GF-D8 (cell line): ENCODE results near the gene MINDY4.

ENCODE experiments used
- DNase-seq: peaks from one replicate; lab custom pipeline; 2025; lab: John Stamatoyannopoulos, UW

The MINDY4 gene

DNA sequence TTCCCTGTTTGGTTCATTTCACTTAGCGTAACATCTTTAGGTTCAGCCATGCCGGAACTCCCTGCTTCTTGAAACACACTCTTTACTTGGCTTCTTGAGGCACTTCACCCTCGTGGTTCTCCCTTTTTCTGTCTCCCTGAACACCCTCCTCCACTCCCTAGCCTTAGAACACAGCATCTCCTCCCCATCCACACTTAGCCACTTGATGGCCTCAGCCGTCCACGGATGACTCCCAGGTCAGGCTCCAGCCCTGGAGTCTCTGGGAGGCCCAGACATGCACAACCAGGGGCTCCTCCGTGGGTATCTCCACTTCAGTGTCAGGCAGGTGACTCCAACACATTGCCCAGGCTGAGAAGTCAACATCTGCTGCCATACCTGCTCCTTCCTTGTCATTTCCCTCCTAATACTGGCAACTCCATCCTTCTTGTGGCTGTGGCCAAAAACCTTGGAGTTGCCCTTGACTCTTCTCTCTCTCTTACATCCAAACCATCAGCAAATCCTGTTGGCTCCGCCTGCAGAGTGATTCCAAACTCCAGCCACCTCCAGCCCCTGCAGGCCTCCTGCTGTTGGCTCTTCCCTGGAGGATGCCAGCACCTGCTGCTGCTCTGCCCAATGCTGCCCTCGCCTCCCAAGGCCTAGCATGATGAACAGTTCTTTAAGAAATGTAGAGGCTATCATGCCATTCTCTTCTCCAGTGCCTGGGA lies 27.7 kb upstream of the MINDY4 start:
- DNase-seq = no peak

DNA sequence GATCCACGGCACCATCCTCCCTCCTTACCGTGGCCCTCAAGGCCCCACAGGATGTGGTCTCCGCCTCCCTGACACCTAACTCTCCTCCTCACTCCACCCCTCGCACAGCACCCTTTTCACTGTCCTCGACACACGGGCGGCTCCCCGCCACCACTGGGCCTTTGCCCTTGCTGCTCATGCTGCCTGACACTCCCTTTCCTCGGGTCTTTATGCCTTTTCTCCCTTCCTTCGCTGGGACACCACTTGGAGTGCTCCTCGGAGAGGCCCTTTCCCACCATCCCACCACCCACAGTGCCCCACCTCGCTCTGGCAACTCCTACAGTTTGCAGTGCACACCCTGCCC lies 27.2 kb upstream of the MINDY4 start:
- DNase-seq = no peak

DNA sequence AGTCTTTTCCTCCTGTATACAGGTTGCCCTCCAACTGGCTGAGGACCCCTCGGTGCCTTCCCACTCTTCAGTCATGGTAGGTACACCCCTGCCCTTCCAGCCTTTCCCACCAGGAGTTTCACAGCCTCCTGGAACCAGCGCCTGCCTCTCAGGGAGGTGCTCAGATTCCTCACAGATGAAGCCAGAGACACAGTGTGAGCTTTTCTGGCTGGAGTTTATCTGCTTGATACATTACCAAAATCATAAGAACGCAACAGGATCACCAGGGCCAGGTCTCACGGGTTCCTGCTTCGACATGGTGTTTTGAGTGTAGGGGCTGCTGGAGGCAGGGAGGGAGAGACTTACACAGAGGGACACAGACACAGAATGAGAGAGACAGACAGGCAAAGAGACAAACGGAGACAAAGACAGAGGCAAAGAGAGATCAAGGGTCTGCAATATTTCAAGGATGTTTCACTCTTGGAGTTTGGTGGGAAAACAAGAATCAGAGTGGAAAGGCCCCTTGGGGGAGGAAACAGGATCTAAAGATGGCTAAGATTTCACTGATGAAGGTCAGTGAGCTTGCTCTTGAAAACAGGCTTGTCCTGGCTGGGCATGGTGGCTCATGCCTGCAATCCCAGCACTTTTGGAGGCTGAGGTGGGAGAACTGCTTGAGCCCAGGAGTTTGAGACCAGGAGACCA lies 25.8 kb upstream of the MINDY4 start:
- DNase-seq = no peak

DNA sequence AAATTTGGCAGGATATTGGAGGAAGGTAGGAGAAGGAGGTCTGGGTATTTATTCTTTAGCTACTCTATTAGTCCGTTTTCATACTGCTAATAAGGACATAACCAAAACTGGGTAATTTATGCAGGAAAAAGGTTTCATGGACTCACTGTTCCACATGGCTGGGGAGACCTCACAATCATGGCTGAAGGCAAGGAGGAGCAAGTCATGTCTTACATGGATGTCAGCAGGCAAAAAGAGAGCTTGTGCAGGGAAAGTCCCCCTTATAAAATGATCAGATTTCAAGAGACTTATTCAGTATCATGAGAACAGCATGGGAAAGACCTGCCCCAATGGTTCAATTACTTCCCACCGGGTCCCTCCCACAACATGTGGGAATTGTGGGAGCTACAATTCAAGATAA lies 21.2 kb upstream of the MINDY4 start:
- DNase-seq = no peak

DNA sequence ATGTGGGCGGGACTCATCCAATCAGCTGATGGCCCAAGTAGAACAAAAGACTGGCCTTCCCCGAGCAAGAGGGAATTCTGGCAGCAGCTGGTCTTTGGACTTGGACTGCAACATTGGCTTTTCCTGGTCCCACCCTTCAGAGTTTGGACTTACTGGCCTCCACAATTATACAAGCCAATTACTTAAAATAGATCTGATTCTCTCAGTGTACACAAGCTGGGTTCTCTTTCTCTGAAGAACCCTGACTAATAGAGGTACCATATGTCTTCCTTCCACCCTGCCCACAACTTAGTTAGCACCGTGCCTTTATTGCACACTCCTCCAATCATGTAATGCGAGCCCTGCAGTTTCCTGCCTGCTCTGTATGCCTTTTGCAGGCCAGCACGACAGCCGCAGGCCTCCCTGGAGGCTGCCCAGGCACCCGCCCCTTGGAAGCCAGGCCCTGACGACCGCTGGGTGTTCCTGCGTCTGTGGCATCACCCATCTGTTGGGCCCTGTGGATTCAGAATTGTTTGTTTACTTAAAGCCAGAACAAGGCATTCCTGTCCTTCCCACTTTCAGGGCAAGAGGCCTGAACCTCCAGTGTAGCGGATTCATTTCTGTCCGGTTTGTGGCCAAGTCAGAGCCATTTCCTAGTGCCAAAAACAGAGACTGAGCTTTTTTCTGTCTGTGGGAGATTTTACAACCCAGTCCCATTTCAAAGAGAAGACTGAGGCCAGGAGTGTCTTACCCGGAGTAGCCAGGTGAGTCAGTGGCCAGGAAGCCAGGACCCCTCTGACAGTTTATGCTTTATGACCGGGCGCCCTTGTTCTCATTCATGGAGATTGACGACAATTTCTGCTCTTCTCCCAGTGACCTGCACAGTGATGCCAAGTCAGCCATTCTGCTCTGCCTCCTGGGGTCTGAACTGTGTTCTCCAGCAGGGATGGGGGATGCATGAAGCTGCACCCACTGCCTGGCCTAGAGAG lies 20.2 kb upstream of the MINDY4 start:
- DNase-seq = no peak

GRCh38 chr7:30751696-30752273 lies 19.4 kb upstream of the MINDY4 start, which contains the start of gene INMT:
TSS of gene INMT (plus strand) at chr7:30752135. CDS start at chr7:30752151, 16 bp downstream.
- DNase-seq = no peak

DNA sequence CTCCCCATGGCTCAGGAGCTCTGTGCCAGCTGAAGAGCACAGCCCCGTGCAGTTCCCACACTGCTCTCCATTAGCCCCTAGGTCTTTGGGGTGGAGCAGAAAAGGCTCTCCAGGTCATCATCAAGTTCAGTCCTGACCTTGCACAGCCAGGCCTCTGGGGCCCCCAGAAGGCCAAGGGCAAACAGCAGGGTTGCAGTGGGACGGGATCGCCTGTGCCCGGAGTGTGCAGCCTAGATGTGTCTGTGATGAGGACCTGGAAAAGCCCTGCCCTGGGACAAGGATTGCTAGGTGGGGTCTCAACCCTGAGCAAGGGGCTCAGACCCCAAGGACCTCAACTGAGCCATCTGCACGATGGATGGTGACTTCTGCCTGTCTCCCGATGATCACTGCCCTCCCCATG lies 18.7 kb upstream of the MINDY4 start:
- DNase-seq = no peak

DNA sequence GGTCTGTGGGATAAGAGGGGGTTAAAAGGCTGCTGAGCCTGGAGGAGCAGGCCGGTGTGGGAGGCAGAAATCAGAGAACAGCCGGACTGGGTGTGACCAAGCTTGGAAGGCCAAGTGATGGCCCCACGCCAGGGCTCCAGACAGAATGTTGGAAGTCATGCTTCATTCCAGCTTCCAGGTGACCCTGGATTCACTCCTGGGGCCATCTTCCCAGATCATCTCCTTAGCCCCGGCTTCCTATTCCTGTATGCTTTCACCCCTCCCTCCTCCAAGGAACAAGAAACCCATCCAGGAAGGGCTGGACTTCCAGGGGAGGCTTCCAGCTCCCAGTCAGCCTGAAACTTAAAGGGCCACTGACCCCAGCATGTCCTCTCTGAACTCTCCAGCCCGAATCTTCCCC lies 18.2 kb upstream of the MINDY4 start:
- no peak for DNase-seq

DNA sequence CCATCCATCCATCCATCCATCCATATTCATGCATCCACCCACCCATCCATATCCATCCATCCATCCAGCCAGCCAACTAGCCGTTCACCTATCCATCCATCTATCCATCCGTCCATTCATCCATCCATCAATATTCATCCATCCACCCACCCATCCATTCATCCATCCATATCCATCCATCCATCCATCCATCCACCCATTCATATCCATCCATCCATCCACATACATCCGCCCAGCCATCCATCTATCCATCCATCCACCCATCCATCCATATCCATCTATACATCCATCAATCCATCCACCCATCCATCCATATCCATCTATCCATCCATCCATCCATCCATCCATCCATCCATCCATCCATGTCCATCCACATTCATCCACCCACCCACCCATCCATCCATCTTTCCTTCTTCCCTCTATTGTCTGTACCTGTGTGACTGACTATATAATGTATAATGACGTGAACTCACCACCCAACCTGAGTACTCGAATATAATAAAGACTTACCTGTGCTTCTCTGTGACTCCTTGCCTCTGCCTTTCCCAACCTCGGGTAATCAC lies 16.8 kb upstream of the MINDY4 start:
- DNase-seq = no peak

DNA sequence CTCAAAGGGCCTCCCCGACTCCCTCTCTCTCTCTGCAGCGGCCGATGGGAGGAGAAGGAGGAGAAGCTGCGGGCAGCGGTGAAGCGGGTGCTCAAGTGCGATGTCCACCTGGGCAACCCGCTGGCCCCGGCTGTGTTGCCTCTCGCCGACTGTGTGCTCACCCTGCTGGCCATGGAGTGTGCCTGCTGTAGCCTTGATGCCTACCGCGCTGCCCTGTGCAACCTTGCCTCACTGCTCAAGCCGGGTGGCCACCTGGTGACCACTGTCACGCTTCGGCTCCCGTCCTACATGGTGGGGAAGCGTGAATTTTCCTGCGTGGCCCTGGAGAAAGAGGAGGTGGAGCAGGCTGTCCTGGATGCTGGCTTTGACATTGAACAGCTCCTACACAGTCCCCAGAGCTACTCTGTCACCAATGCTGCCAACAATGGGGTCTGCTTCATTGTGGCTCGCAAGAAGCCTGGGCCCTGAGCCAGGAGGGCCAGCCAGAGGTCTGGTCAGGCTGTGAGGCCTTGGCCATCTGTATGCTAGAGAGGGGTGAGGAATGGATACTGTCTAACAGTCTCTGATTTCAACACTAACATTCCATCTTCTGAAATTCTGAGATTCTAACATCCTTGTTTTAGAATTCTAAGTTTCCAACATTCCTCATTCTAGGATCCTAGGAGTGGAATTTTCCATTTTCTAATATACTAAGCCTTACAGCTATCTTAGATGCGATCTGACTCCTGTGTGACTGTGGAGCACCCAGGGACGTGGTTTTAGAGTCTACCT lies 15.6 kb upstream of the MINDY4 start:
- DNase-seq = no peak

GRCh38 chr7:30757342-30757692 lies 13.9 kb upstream of the MINDY4 start:
- no peak for DNase-seq

GRCh38 chr7:30760514-30761213 lies 10.6 kb upstream of the MINDY4 start:
- DNase-seq = no peak

DNA sequence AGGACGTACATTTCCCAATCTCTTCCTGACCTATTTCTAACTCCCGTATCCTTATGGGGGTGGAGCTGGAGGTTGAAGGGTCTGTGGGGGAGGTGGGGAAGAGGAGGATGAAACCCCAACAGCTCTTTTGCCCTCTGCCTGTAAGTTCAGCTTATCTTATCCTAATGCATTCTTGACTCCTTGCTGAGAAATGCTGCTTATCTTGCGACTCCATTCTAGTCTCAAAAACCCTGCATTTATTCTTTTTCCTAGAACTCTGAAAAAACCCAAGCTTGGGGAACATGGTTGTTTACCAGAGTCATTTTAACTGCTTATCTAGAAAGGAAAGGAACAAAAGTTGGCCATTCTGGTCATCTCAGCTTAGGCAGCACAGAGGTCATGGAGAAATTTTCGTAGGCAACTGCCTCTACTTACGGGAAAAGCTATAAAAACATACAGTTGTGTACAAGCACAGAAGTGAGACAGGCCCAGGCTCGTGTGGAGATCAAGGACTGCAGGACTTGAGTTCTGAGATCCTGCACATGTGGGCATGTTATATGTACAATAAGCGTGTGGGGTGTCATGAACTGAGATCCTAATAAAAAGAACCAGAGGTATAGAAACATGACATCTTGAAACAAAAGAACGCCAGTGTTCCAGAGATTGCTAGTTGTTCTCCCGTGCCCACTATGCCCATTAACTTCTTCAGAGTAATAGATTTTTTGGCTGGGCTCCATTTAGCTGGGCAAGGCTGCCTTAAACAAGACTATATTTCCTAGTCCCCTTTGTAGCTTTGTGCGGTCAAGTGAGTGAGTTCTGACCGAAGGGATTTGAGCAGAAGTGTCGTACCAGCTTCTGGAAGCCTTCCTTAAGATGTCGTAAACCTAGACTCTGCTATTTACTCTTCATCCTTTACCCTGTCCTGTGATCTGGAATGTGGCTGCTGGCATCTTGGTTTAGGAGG lies 9.7 kb upstream of the MINDY4 start:
- no peak for DNase-seq

GRCh38 chr7:30764030-30764975 lies 6.9 kb upstream of the MINDY4 start:
- no peak for DNase-seq

- DNase-seq = no peak
Observed at GRCh38 chr7:30765408-30765807, 5.8 kb upstream of the MINDY4 start.

GRCh38 chr7:30770845-30771173 lies 408 bp upstream of the MINDY4 start:
- DNase-seq = no peak

DNA sequence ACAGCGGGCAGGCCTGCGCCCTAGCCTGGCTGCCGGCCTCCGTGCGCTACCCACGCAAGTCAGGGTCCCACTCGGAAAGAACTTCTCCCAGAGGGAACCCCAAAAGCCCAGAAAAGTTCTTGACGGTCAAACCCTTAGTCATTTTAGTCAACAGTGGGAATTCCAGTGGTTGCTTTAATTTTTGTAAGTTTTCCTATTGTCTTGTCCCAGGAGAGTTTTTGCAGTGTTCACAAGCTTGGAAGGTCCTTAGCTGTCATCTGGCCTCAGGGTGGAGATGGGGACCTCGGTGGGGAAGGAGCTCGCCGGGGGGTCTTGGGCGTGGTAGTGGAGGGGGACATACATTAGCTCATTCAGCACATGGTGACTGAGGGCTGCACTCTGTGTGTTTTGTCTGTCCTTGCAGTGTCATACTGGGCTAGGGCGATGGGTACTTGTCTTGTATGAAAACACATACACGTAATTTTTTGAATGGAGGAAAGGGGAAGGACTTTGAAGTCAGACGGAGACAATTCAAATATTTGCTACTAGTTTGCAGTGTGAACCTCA lies 736 bp downstream of the MINDY4 start:
- no peak for DNase-seq

GRCh38 chr7:30772984-30773383 lies 1.8 kb downstream of the MINDY4 start:
- no peak for DNase-seq
